Peyer's patch (tissue), 4 donors: Measurements from ENCODE around the gene MND1.

Experiments
- POLR2A ChIP-seq, 2 donors: fragments of 450-650 bp; IDR thresholded peaks; one replicate each; pipeline ENCODE4 v1.5.1; 2017; ENCODE audit warnings: antibody characterized with exemption in 2 of 2, mild to moderate bottlenecking in 2 of 2, moderate library complexity in 2 of 2
- TF ChIP-seq, protein P1 (sequence below), 6 experiments: fragments of 450-650 bp in 4 of 6; fragments of 200-600 bp in 2 of 6; sonication (generic) in 1 of 6; IDR thresholded peaks; one replicate each; pipeline ENCODE4 v1.5.1; 2017 to 2019; ENCODE audit warnings: antibody characterized with exemption in 6 of 6, mild to moderate bottlenecking in 3 of 6, moderate library complexity in 1 of 6

DNA sequence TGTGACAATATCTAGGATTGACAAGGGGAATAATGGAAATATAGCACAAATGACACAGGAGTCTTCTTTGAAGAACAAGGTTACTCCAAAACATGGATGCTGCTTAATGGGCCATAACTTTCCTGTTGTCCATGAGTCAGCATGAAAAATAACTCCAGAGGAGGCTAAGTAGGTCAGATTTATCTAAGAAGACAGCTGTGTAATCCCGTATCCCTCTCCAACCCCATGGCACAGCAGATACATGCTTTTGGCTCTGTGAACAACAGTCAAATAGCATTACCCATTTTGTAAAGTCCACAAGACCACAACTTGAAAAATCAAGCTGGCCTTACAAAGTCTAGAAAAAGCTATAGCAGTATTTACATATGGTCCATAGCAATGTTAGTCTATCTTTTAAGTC is 119.6 kb downstream of the MND1 start:
- TF ChIP-seq, protein P1, sequence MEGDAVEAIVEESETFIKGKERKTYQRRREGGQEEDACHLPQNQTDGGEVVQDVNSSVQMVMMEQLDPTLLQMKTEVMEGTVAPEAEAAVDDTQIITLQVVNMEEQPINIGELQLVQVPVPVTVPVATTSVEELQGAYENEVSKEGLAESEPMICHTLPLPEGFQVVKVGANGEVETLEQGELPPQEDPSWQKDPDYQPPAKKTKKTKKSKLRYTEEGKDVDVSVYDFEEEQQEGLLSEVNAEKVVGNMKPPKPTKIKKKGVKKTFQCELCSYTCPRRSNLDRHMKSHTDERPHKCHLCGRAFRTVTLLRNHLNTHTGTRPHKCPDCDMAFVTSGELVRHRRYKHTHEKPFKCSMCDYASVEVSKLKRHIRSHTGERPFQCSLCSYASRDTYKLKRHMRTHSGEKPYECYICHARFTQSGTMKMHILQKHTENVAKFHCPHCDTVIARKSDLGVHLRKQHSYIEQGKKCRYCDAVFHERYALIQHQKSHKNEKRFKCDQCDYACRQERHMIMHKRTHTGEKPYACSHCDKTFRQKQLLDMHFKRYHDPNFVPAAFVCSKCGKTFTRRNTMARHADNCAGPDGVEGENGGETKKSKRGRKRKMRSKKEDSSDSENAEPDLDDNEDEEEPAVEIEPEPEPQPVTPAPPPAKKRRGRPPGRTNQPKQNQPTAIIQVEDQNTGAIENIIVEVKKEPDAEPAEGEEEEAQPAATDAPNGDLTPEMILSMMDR (IDR thresholded peaks at IDR 0.05) = no peak
- no peak for TF ChIP-seq POLR2A (IDR thresholded peaks at IDR 0.05)
